MM.1S (cell line): Measurements from ENCODE around the gene IPCEF1.

Source experiments
- DNase-seq: peaks from one replicate; pipeline ENCODE4 v3.0.0-alpha.2; 2015
- H2AFZ ChIP-seq: fragments of 300-600 bp; sonication (generic); 2 replicates; pipeline ENCODE4 v1.6.0; 2016; ENCODE audit warnings: antibody characterized with exemption, low read length
- H3F3A ChIP-seq: fragments of 300-600 bp; sonication (generic); 2 replicates; pipeline ENCODE4 v1.6.1; 2016; ENCODE audit warnings: mild to moderate bottlenecking, antibody characterized with exemption, low read length, moderate library complexity, mixed read lengths; ENCODE audit not compliant: insufficient read depth
- H3K27ac ChIP-seq: fragments of 300-600 bp; sonication (generic); 2 replicates; pipeline ENCODE4 v1.5.1; 2016; ENCODE audit warnings: mild to moderate bottlenecking, low read length
- H3K27me3 ChIP-seq: fragments of 300-600 bp; sonication (generic); replicated peaks from 2 replicates; pipeline ENCODE4 v1.6.0; 2016; ENCODE audit warnings: low read length; ENCODE audit not compliant: insufficient read depth
- H3K36me3 ChIP-seq: fragments of 300-600 bp; sonication (generic); replicated peaks from 2 replicates; pipeline ENCODE4 v1.6.1; 2016; ENCODE audit warnings: mild to moderate bottlenecking, low read length, mixed read lengths; ENCODE audit not compliant: insufficient read depth
- H3K4me1 ChIP-seq: fragments of 300-600 bp; sonication (generic); 2 replicates; pipeline ENCODE4 v1.6.1; 2016; ENCODE audit warnings: low read length, mixed read lengths
- H3K4me2 ChIP-seq: fragments of 300-600 bp; sonication (generic); 2 replicates; pipeline ENCODE4 v1.6.0; 2016; ENCODE audit warnings: low read depth, low read length
- H3K4me3 ChIP-seq: fragments of 300-600 bp; sonication (generic); 2 replicates; pipeline ENCODE4 v1.5.1; 2016; ENCODE audit warnings: low read length, mixed read lengths
- H3K79me2 ChIP-seq: fragments of 300-600 bp; sonication (generic); 2 replicates; pipeline ENCODE4 v1.6.1; 2016; ENCODE audit warnings: mixed run types, low read length, mixed read lengths
- H3K9ac ChIP-seq: fragments of 300-600 bp; sonication (generic); 2 replicates; pipeline ENCODE4 v1.6.1; 2016; ENCODE audit warnings: low read length, mixed read lengths
- H3K9me2 ChIP-seq: fragments of 300-600 bp; sonication (generic); replicated peaks from 2 replicates; pipeline ENCODE4 v1.6.1; 2016; ENCODE audit warnings: mild to moderate bottlenecking, low read length, mixed read lengths; ENCODE audit not compliant: insufficient read depth
- H3K9me3 ChIP-seq: fragments of 300-600 bp; sonication (generic); replicated peaks from 2 replicates; pipeline ENCODE4 v1.6.1; 2016; ENCODE audit warnings: mild to moderate bottlenecking, low read length, mixed read lengths; ENCODE audit not compliant: insufficient read depth
- H4K20me1 ChIP-seq: fragments of 300-600 bp; sonication (generic); 2 replicates; pipeline ENCODE4 v1.6.1; 2016; ENCODE audit warnings: mild to moderate bottlenecking, low read length, moderate library complexity, mixed read lengths; ENCODE audit not compliant: insufficient read depth
- CTCF ChIP-seq: fragments of 300-600 bp; sonication (generic); IDR thresholded peaks from 2 replicates; pipeline ENCODE4 v1.5.1; 2016; ENCODE audit warnings: antibody characterized with exemption, low read length, mixed read lengths
- EZH2 ChIP-seq: fragments of 300-600 bp; sonication (generic); optimal IDR thresholded peaks from 2 replicates; pipeline ENCODE3; 2017; ENCODE audit warnings: low read depth, mild to moderate bottlenecking, antibody characterized with exemption, low read length, mixed read lengths
- EZH2phosphoT487 ChIP-seq: fragments of 300-600 bp; sonication (generic); IDR thresholded peaks from 2 replicates; pipeline ENCODE4 v1.6.1; 2018; ENCODE audit warnings: antibody characterized with exemption, low read length

IPCEF1 gene

GRCh38 chr6:154233383-154233782 is 123.2 kb downstream of the IPCEF1 start:
- Histone ChIP-seq H3K27me3 (no peaks in the 10 kb centered on the region), H3K9me3 (no peaks in the 10 kb centered on the region), H3K9ac (no peak overlapping the region), H3K27ac (no peak overlapping the region), H3K4me3 (no peak overlapping the region), H3F3A (no peaks in the 10 kb centered on the region), H3K79me2 (no peaks in the 10 kb centered on the region), H3K9me2 (no peaks in the 10 kb centered on the region), H3K4me2 (no peak overlapping the region), H4K20me1 (no peaks in the 10 kb centered on the region), H3K4me1 (no peaks in the 10 kb centered on the region), H3K36me3 (no peaks in the 10 kb centered on the region), H2AFZ (no peak overlapping the region)
- no peak for DNase-seq
- no peak for TF ChIP-seq CTCF

GRCh38 chr6:154232013-154232910 is 124.3 kb downstream of the IPCEF1 start:
- Histone ChIP-seq H3K4me1 (no peaks in the 10 kb centered on the region), H3F3A (no peaks in the 10 kb centered on the region), H3K9ac (no peak overlapping the region), H3K27me3 (no peaks in the 10 kb centered on the region), H4K20me1 (no peaks in the 10 kb centered on the region), H3K9me3 (no peaks in the 10 kb centered on the region), H3K4me3 (no peak overlapping the region), H3K36me3 (no peaks in the 10 kb centered on the region), H3K79me2 (no peaks in the 10 kb centered on the region), H3K4me2 (no peak overlapping the region), H3K27ac (no peak overlapping the region), H3K9me2 (no peaks in the 10 kb centered on the region), H2AFZ (no peak overlapping the region)
- no peak for DNase-seq
- TF ChIP-seq CTCF (no peak), EZH2 (no peak), EZH2phosphoT487 (no peak)

- Histone ChIP-seq H3K9ac (no peak overlapping the region), H3K27ac (no peak overlapping the region), H3F3A (no peaks in the 10 kb centered on the region), H3K4me1 (no peaks in the 10 kb centered on the region), H3K27me3 (no peaks in the 10 kb centered on the region), H2AFZ (no peak overlapping the region), H3K36me3 (no peaks in the 10 kb centered on the region), H3K9me3 (no peaks in the 10 kb centered on the region), H3K4me3 (no peak overlapping the region), H3K9me2 (no peaks in the 10 kb centered on the region), H4K20me1 (no peaks in the 10 kb centered on the region), H3K4me2 (no peak overlapping the region), H3K79me2 (no peaks in the 10 kb centered on the region)
- no peak for TF ChIP-seq EZH2phosphoT487
- no peak for TF ChIP-seq EZH2
- TF ChIP-seq CTCF, result no peak
- DNase-seq, result no peak
These were observed 125.5 kb downstream of the IPCEF1 start for GRCh38 chr6:154230910-154231595.
